IPS DF 6.9 (cell line): ENCODE measurements around the gene ANK3.

Source experiments
- DNase-seq: peaks from one replicate; pipeline ENCODE4 v3.0.0-alpha.2; 2013; ENCODE audit warnings: low read depth, low spot score
- H3K27ac ChIP-seq: one replicate; pipeline ENCODE4 v1.5.1; 2013; ENCODE audit warnings: low read length, control low read depth
- H3K27me3 ChIP-seq: 2 replicates; pipeline ENCODE4 v1.6.1; 2013; ENCODE audit warnings: mild to moderate bottlenecking, low read length; ENCODE audit not compliant: control insufficient read depth, insufficient read depth
- H3K36me3 ChIP-seq: 2 replicates; pipeline ENCODE4 v1.6.1; 2013; ENCODE audit warnings: low read length; ENCODE audit not compliant: control insufficient read depth, insufficient read depth
- H3K4me1 ChIP-seq: 2 replicates; pipeline ENCODE4 v1.6.1; 2013; ENCODE audit warnings: low read length; ENCODE audit not compliant: control insufficient read depth, insufficient read depth
- H3K4me3 ChIP-seq: 2 replicates; pipeline ENCODE4 v1.5.1; 2013; ENCODE audit warnings: mild to moderate bottlenecking, low read length
- H3K9me3 ChIP-seq: 2 replicates; pipeline ENCODE4 v1.6.1; 2013; ENCODE audit warnings: low read length, inconsistent platforms; ENCODE audit not compliant: control insufficient read depth, insufficient read depth
- WGBS: extraction: QIAGEN DNeasy Blood & Tissue Kit; methylation state at CpG from one replicate; pipeline ENCODE4 v1.1.7; 2013; ENCODE audit warnings: mixed read lengths, missing lambda C conversion rate; ENCODE audit not compliant: insufficient read length, insufficient coverage; 5-methylcytosine and 5-hydroxymethylcytosine counted together

ANK3 gene

DNA sequence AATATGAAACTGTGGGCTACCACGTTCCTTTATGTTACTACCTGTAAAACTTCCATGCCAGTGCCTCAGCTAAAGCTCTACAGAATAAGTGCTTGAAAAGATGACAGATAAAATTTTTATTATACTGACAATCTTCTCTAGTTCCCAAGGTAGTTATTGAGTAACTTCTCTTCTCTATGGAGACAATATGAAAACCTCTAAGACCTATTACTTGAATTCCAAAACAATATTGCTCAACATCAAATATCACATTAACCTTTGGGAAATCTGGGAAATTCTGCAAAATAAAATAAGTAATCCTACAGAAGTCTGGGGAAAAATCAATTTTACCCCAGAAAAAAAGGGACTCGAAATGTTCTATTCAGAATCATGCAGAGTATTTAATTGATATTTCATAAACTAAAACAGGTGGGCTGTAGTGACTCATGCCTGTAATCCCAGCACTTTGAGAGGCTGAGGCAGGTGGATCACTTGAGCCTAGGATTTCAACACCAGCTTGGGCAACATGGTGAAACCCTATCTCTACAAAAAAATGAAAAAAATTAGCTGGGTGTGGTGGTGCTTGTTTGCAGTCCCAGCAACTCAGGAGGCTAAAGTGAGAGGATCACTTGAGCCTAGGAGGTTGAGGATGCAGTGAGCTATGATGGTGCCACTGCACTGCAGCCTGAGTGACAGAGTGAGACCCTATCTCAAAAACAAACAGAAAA lies 23.8 kb upstream of the ANK3 start:
- Histone ChIP-seq H3K27me3 (no peaks in the 10 kb centered on the region; the same call in 1 of the 2 replicates), H3K4me1 (peaks cover 1% of the 10 kb centered on the region; the same call in 1 of the 2 replicates), H3K36me3 (no peaks in the 10 kb centered on the region), H3K4me3 (no peak overlapping the region), H3K27ac (no peak overlapping the region), H3K9me3 (no peaks in the 10 kb centered on the region)
- no CpG with 5 or more reads among the region's 2 CpGs for WGBS
- no peak for DNase-seq

DNA sequence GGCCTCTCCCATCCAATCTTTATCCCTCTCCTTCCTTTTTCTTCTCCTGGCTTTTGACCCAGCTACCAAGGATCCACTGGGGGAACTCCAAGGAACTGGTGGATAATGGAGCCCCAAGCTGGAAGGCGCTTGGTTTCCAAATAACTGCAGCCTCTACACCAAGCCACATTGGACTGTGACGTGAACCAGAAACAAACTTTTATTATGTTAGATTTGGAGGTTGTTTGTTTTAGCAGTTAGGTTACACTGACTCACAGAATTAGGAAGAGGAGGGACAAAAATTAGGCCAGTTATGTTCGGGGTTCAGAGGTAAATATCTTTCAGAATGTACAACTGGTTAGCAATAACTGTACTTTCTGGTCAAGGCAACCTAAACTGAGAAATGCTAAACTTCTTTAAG lies 21.3 kb upstream of the ANK3 start:
- Histone ChIP-seq H3K4me3 (no peak overlapping the region), H3K9me3 (no peaks in the 10 kb centered on the region), H3K27ac (no peak overlapping the region), H3K27me3 (no peaks in the 10 kb centered on the region), H3K4me1 (peaks cover 1% of the 10 kb centered on the region; the same call in 1 of the 2 replicates), H3K36me3 (no peaks in the 10 kb centered on the region)
- no peak for DNase-seq
- WGBS, result no CpG with 5 or more reads among the region's 3 CpGs

DNA sequence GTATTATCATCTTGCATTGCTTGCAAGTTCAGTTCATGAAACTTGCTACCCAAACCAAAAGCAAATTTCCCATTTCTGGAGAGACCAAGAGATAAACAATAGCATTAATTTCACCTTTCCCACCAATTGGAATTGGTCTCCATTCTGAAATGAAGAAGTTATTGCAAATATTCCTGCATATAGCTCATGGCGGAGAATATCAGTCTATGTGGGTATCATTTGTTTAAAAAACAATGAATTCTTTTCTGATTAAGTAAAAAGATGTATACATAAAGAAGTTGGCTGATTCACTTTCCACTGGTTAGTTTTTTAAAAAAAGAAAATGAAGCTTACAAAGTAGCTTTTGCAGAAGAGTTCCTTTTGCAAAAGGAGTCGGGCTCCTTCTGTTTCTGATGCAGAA lies 19.5 kb upstream of the ANK3 start:
- no peak overlapping the region for H3K27ac ChIP-seq
- no peaks in the 10 kb centered on the region for H3K36me3 ChIP-seq
- no peaks in the 10 kb centered on the region for H3K27me3 ChIP-seq
- DNase-seq, result no peak
- H3K4me1 ChIP-seq, result no peaks in the 10 kb centered on the region
- H3K9me3 ChIP-seq, result no peaks in the 10 kb centered on the region
- no CpG with 5 or more reads among the region's 2 CpGs for WGBS
- no peak overlapping the region for H3K4me3 ChIP-seq

GRCh38 chr10:60406182-60406581 lies 16.5 kb upstream of the ANK3 start:
- H3K27ac ChIP-seq, result no peak overlapping the region
- H3K4me1 ChIP-seq, result no peaks in the 10 kb centered on the region
- no peak overlapping the region for H3K4me3 ChIP-seq
- DNase-seq, result no peak
- WGBS, result no CpG with 5 or more reads among the region's 3 CpGs
- no peaks in the 10 kb centered on the region for H3K9me3 ChIP-seq
- no peaks in the 10 kb centered on the region for H3K36me3 ChIP-seq
- H3K27me3 ChIP-seq, result no peaks in the 10 kb centered on the region

DNA sequence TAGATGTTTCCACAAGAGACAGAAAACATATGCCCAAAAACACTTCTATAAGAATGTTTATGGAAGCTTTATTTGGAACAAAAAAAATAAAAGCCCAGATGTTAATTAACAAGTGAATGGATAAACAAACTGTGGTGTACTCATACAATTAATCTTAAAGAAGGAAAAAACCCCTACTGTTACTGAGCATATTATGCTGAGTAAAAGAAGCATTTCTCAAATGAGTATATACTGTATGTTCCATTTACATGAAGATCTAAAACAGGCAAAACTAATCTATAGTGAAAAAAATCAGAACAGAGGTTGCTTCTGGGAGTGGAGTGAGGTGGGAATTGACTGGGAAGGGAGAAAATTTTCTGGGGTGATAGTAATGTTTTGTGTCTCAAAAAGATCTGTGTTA lies 15.5 kb upstream of the ANK3 start:
- Histone ChIP-seq H3K36me3 (no peaks in the 10 kb centered on the region), H3K27me3 (no peaks in the 10 kb centered on the region), H3K9me3 (no peaks in the 10 kb centered on the region), H3K27ac (no peak overlapping the region), H3K4me1 (no peaks in the 10 kb centered on the region), H3K4me3 (no peak overlapping the region)
- no peak for DNase-seq

GRCh38 chr10:60403168-60403873 lies 13.6 kb upstream of the ANK3 start:
- WGBS, result no CpG with 5 or more reads among the region's 8 CpGs

GRCh38 chr10:60400366-60400765 lies 10.7 kb upstream of the ANK3 start:
- Histone ChIP-seq H3K27me3 (no peaks in the 10 kb centered on the region), H3K4me1 (no peaks in the 10 kb centered on the region), H3K27ac (no peak overlapping the region), H3K4me3 (no peak overlapping the region), H3K36me3 (no peaks in the 10 kb centered on the region), H3K9me3 (no peaks in the 10 kb centered on the region)
- DNase-seq, result no peak

More at GRCh38 chr10:60403168-60403873, 13.6 kb upstream of the ANK3 start:
- Histone ChIP-seq H3K4me1 (no peaks in the 10 kb centered on the region), H3K27ac (no peak overlapping the region), H3K9me3 (no peaks in the 10 kb centered on the region), H3K36me3 (no peaks in the 10 kb centered on the region), H3K27me3 (no peaks in the 10 kb centered on the region), H3K4me3 (no peak overlapping the region)
- no peak for DNase-seq

- Histone ChIP-seq H3K4me1 (no peaks in the 10 kb centered on the region), H3K27ac (no peak overlapping the region), H3K4me3 (no peak overlapping the region), H3K9me3 (no peaks in the 10 kb centered on the region), H3K27me3 (no peaks in the 10 kb centered on the region), H3K36me3 (no peaks in the 10 kb centered on the region)
- DNase-seq, result no peak
- no CpG with 5 or more reads among the region's 8 CpGs for WGBS
Measured at GRCh38 chr10:60399328-60399727, 9.7 kb upstream of the ANK3 start.

GRCh38 chr10:60397792-60398191 lies 8.1 kb upstream of the ANK3 start:
- no peak overlapping the region for H3K27ac ChIP-seq
- no peaks in the 10 kb centered on the region for H3K36me3 ChIP-seq
- no CpG with 5 or more reads among the region's 2 CpGs for WGBS
- DNase-seq, result no peak
- no peaks in the 10 kb centered on the region for H3K4me1 ChIP-seq
- no peaks in the 10 kb centered on the region for H3K9me3 ChIP-seq
- H3K27me3 ChIP-seq, result no peaks in the 10 kb centered on the region
- no peak overlapping the region for H3K4me3 ChIP-seq

- Histone ChIP-seq H3K27ac (no peak overlapping the region), H3K9me3 (no peaks in the 10 kb centered on the region), H3K4me3 (no peak overlapping the region), H3K27me3 (no peaks in the 10 kb centered on the region), H3K36me3 (no peaks in the 10 kb centered on the region), H3K4me1 (no peaks in the 10 kb centered on the region)
- no peak for DNase-seq
- no CpG with 5 or more reads among the region's 3 CpGs for WGBS
Measured at GRCh38 chr10:60396766-60397165, 7.1 kb upstream of the ANK3 start.

DNA sequence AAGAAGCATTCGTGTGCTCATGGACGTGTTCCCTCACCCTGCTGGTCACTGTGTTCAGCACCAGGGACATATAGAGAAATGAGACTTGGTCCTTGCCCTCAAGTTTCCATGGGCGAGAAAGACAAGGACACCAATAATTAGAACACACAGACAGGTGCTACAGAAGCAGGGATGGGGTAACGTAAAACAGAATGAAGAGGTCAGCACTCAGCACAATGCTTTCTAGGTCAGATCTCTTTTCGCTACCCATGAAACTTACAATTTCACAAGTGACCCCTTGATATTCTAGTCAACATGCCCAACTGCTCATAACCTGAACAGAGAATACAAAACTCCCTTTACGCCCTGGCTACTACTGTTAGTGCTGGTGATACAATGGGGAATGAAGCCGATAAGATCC lies 6.0 kb upstream of the ANK3 start:
- WGBS, result no CpG with 5 or more reads among the region's 7 CpGs
- Histone ChIP-seq H3K27me3 (no peaks in the 10 kb centered on the region), H3K4me1 (no peaks in the 10 kb centered on the region), H3K9me3 (no peaks in the 10 kb centered on the region), H3K27ac (no peak overlapping the region), H3K36me3 (no peaks in the 10 kb centered on the region), H3K4me3 (no peak overlapping the region)
- no peak for DNase-seq
